PC-9 (cell line): ENCODE measurements around the gene BNIPL.

Source experiments
- EZH2 ChIP-seq: fragments of 200-600 bp; sonication (generic); IDR thresholded peaks from 2 replicates; pipeline ENCODE4 v1.8.0; 2017; ENCODE audit warnings: antibody characterized with exemption, low read depth
- TF ChIP-seq, protein P1 (sequence below): fragments of 200-600 bp; sonication (generic); conservative IDR thresholded peaks from 2 replicates; pipeline ENCODE4 v1.6.1; 2017; ENCODE audit warnings: mixed run types, antibody characterized with exemption, mild to moderate bottlenecking, moderate library complexity

DNA sequence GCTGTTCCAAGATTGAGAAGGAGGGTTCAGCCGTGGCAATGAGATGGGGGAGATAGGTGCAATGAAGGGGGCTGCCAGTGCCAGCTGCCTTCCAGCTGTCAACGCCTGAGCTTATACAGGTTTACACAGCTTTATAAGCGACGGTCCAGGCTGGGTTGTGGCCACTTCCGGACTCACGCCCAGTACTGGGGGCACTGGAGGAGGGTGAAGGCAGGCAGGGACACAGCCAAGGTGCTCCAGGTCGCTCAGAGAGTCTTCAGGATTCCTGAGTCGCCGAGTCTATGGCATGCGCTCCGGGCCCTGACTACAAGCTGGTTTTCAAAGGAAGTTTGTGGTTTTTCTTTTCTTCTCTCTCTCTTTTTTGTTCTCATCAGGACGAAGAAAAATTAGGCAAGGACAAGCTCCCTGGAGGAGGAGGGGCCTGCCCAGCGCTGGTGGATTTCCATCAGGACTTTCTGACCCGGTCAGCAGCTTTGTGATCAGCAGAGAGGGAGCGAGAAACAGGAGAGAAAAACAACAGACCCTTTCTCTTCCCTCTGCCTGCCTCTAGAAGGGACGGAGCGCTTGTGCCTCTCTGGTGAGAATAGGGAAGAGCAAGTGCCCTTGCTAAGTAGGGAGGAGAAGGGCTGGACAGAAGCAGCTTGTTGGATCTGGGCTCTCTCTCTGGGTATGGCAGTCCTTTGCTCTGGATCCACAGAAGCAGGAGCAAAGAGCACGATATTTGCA, 29.9 kb upstream of the BNIPL start, which contains the start of gene MINDY1:
- TF ChIP-seq, protein P1, sequence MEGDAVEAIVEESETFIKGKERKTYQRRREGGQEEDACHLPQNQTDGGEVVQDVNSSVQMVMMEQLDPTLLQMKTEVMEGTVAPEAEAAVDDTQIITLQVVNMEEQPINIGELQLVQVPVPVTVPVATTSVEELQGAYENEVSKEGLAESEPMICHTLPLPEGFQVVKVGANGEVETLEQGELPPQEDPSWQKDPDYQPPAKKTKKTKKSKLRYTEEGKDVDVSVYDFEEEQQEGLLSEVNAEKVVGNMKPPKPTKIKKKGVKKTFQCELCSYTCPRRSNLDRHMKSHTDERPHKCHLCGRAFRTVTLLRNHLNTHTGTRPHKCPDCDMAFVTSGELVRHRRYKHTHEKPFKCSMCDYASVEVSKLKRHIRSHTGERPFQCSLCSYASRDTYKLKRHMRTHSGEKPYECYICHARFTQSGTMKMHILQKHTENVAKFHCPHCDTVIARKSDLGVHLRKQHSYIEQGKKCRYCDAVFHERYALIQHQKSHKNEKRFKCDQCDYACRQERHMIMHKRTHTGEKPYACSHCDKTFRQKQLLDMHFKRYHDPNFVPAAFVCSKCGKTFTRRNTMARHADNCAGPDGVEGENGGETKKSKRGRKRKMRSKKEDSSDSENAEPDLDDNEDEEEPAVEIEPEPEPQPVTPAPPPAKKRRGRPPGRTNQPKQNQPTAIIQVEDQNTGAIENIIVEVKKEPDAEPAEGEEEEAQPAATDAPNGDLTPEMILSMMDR, result peak; percentile 68
- TF ChIP-seq EZH2, result no peak
